ENCODE results near the gene NDUFV3.

The NDUFV3 gene

GRCh38 chr21:42850866-42851391 lies 42.2 kb upstream of the NDUFV3 start:
- peaks cover 5% of the 10 kb centered on the region for H3K36me3 ChIP-seq (ENCODE audit: control insufficient read depth, insufficient read depth, low read length)
- H3K9ac ChIP-seq (ENCODE audit: low read length): no peak overlapping the region
- H3K4me3 ChIP-seq (ENCODE audit: low read length): no peak overlapping the region
- no peaks in the 10 kb centered on the region for H3K27me3 ChIP-seq (ENCODE audit: control insufficient read depth, insufficient read depth, low read length)
- no peaks in the 10 kb centered on the region for H3K4me1 ChIP-seq (ENCODE audit: control insufficient read depth, insufficient read depth, low read length)
- no peaks in the 10 kb centered on the region for H3K9me3 ChIP-seq (ENCODE audit: control insufficient read depth, low read length)

- Histone ChIP-seq H3K36me3 (ENCODE audit: control insufficient read depth, insufficient read depth, low read length) (peaks cover 5% of the 10 kb centered on the region), H3K4me1 (ENCODE audit: control insufficient read depth, insufficient read depth, low read length) (no peaks in the 10 kb centered on the region), H3K4me3 (ENCODE audit: low read length) (no peak overlapping the region), H3K9me3 (ENCODE audit: control insufficient read depth, low read length) (no peaks in the 10 kb centered on the region), H3K27me3 (ENCODE audit: control insufficient read depth, insufficient read depth, low read length) (no peaks in the 10 kb centered on the region), H3K9ac (ENCODE audit: low read length) (no peak overlapping the region)
These were observed 41.1 kb upstream of the NDUFV3 start for GRCh38 chr21:42851812-42852665.

- no peaks in the 10 kb centered on the region for H3K27me3 ChIP-seq (ENCODE audit: control insufficient read depth, insufficient read depth, low read length)
- no peak overlapping the region for H3K9ac ChIP-seq (ENCODE audit: low read length)
- no peaks in the 10 kb centered on the region for H3K9me3 ChIP-seq (ENCODE audit: control insufficient read depth, low read length)
- H3K4me1 ChIP-seq (ENCODE audit: control insufficient read depth, insufficient read depth, low read length): no peaks in the 10 kb centered on the region
- peaks cover 5% of the 10 kb centered on the region for H3K36me3 ChIP-seq (ENCODE audit: control insufficient read depth, insufficient read depth, low read length)
- no peak overlapping the region for H3K4me3 ChIP-seq (ENCODE audit: low read length)
These were observed 40.1 kb upstream of the NDUFV3 start for GRCh38 chr21:42852925-42853570.

DNA sequence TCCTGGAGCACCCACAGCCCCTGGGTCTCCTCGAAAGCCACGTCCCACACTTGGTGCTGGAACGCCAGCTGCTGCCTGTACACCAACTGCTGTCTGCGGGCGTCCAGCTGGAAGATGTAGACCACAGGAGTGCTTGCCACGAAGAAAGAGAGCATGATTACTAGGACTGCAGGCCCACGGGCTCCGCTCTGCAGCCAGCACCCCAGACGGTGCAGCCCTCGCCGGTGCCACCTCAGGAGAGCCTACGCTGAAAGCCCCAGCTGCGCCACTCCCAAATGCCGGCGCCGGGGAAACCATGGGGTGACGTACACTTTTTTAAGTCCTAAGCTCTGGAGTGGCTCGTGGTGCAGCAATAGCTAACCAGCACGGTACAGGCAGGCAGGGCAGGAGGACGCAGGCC lies 39.5 kb upstream of the NDUFV3 start:
- Histone ChIP-seq H3K4me3 (ENCODE audit: low read length) (no peak overlapping the region), H3K9me3 (ENCODE audit: control insufficient read depth, low read length) (no peaks in the 10 kb centered on the region), H3K4me1 (ENCODE audit: control insufficient read depth, insufficient read depth, low read length) (no peaks in the 10 kb centered on the region), H3K36me3 (ENCODE audit: control insufficient read depth, insufficient read depth, low read length) (peaks cover 5% of the 10 kb centered on the region), H3K9ac (ENCODE audit: low read length) (no peak overlapping the region), H3K27me3 (ENCODE audit: control insufficient read depth, insufficient read depth, low read length) (no peaks in the 10 kb centered on the region)

DNA sequence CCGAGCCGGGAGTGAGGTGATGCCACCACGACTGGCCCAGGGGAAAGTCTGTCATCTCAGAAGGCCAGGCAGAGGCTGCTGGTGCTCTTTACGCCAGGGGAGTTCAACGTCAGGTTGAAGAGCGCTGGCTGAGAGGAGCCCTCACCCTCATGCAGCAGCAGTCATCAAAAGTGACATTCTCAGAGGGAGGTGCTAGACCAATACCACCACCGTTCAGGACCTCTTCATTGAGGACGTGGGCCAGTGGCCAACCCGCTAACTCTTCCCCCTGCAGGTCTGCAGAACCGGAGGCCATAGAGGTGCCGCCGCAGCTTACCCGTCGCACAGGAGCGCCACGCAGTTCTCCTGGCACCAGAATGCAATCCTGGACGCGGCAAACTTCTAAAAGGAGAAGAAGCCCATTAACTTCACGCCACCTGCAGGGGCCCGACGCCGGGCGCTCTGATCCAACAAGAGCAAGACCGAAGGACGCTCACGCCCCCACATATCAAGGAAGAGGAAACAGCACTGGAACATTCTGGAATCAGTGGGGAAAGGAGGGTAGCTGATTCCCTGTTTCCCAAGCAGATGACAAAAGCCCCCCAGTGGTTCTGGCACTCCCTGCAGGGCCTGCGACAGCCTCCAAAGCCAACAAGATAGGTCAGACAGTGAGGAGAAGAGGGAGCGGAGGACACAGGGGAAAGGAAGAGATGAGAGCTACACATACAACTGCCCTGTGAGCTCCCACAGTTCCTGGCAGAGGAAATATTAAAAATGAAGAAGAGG lies 38.7 kb upstream of the NDUFV3 start:
- no peaks in the 10 kb centered on the region for H3K9me3 ChIP-seq (ENCODE audit: control insufficient read depth, low read length)
- H3K36me3 ChIP-seq (ENCODE audit: control insufficient read depth, insufficient read depth, low read length): peaks cover 5% of the 10 kb centered on the region
- no peaks in the 10 kb centered on the region for H3K27me3 ChIP-seq (ENCODE audit: control insufficient read depth, insufficient read depth, low read length)
- no peak overlapping the region for H3K4me3 ChIP-seq (ENCODE audit: low read length)
- H3K9ac ChIP-seq (ENCODE audit: low read length): no peak overlapping the region
- H3K4me1 ChIP-seq (ENCODE audit: control insufficient read depth, insufficient read depth, low read length): no peaks in the 10 kb centered on the region

DNA sequence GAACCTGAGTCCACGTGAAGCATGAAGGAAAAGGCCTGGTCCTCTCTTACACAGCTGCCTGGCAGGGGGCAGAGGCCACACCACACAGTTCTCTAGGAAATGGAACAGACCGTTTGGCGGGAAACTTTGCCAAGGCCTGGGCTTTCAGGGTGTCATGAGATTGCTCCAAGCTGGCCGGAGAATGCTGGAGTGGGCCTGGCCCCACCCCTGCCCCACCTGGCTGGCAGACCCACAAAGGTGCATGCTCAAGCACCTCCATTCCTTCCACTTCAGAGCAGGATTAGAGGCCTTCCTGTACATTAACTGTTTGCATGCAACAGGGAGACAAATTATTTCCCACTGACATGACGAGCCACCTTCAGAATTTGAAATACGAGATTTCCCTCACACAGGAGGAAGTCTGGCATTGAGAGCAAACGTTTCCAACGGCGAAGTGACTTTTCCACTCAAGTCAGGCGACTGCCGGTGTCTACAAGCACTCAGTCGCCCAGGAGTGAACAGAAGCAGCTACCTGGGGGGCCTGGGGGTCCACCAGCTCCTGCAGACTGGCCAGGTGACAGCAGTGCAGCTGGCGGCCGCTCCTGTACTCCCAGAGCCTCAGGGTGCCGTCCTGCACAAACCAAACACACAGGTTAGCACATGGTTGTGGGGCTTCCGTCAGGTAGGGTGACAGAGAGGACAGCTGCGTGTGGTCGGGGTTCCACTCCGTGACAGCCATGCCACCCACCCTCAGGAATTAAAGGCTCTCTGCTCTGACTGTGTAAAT lies 37.8 kb upstream of the NDUFV3 start:
- Histone ChIP-seq H3K9ac (ENCODE audit: low read length) (no peak overlapping the region), H3K4me3 (ENCODE audit: low read length) (no peak overlapping the region), H3K36me3 (ENCODE audit: control insufficient read depth, insufficient read depth, low read length) (peaks cover 5% of the 10 kb centered on the region), H3K9me3 (ENCODE audit: control insufficient read depth, low read length) (no peaks in the 10 kb centered on the region), H3K27me3 (ENCODE audit: control insufficient read depth, insufficient read depth, low read length) (no peaks in the 10 kb centered on the region), H3K4me1 (ENCODE audit: control insufficient read depth, insufficient read depth, low read length) (no peaks in the 10 kb centered on the region)

DNA sequence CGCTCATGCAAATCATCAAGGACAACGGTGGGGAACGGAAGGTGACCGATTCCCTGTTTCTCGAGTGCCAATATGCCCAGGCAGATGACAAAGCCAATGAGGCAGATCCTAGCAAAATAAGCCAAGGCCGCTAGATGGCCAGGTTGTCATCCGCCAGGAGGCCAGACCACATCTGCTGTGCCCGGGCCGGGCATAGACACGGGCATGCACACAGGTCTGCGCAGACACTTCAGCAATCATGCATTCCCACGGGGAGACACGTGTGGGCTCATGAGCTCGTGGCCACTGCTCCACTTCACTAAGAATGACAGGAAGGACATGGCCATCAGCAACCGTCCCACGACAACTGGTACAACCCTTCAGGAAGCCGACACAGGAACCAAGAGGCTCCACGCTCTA lies 37.2 kb upstream of the NDUFV3 start:
- no peak overlapping the region for H3K9ac ChIP-seq (ENCODE audit: low read length)
- H3K9me3 ChIP-seq (ENCODE audit: control insufficient read depth, low read length): no peaks in the 10 kb centered on the region
- H3K4me3 ChIP-seq (ENCODE audit: low read length): no peak overlapping the region
- H3K27me3 ChIP-seq (ENCODE audit: control insufficient read depth, insufficient read depth, low read length): no peaks in the 10 kb centered on the region
- H3K36me3 ChIP-seq (ENCODE audit: control insufficient read depth, insufficient read depth, low read length): peaks cover 5% of the 10 kb centered on the region
- H3K4me1 ChIP-seq (ENCODE audit: control insufficient read depth, insufficient read depth, low read length): no peaks in the 10 kb centered on the region

GRCh38 chr21:42857216-42857615 lies 35.9 kb upstream of the NDUFV3 start:
- H3K9ac ChIP-seq (ENCODE audit: low read length): no peak overlapping the region
- no peaks in the 10 kb centered on the region for H3K4me1 ChIP-seq (ENCODE audit: control insufficient read depth, insufficient read depth, low read length)
- H3K27me3 ChIP-seq (ENCODE audit: control insufficient read depth, insufficient read depth, low read length): no peaks in the 10 kb centered on the region
- no peak overlapping the region for H3K4me3 ChIP-seq (ENCODE audit: low read length)
- no peaks in the 10 kb centered on the region for H3K9me3 ChIP-seq (ENCODE audit: control insufficient read depth, low read length)
- H3K36me3 ChIP-seq (ENCODE audit: control insufficient read depth, insufficient read depth, low read length): peaks cover 5% of the 10 kb centered on the region

- Histone ChIP-seq H3K9me3 (ENCODE audit: control insufficient read depth, low read length) (no peaks in the 10 kb centered on the region), H3K27me3 (ENCODE audit: control insufficient read depth, insufficient read depth, low read length) (no peaks in the 10 kb centered on the region), H3K4me3 (ENCODE audit: low read length) (no peak overlapping the region), H3K9ac (ENCODE audit: low read length) (no peak overlapping the region), H3K36me3 (ENCODE audit: control insufficient read depth, insufficient read depth, low read length) (peaks cover 5% of the 10 kb centered on the region), H3K4me1 (ENCODE audit: control insufficient read depth, insufficient read depth, low read length) (no peaks in the 10 kb centered on the region)
These were observed 34.8 kb upstream of the NDUFV3 start for GRCh38 chr21:42858185-42858847.

- H3K4me1 ChIP-seq (ENCODE audit: control insufficient read depth, insufficient read depth, low read length): no peaks in the 10 kb centered on the region
- H3K4me3 ChIP-seq (ENCODE audit: low read length): no peak overlapping the region
- no peak overlapping the region for H3K9ac ChIP-seq (ENCODE audit: low read length)
- H3K36me3 ChIP-seq (ENCODE audit: control insufficient read depth, insufficient read depth, low read length): peaks cover 5% of the 10 kb centered on the region
- H3K9me3 ChIP-seq (ENCODE audit: control insufficient read depth, low read length): no peaks in the 10 kb centered on the region
- H3K27me3 ChIP-seq (ENCODE audit: control insufficient read depth, insufficient read depth, low read length): no peaks in the 10 kb centered on the region
These were observed 33.9 kb upstream of the NDUFV3 start for GRCh38 chr21:42858957-42859890.
